ENCODE results near the gene CDC25A. TPM values are rescaled to one million over a fixed set of nuclear protein-coding genes. Genes with fewer than 3 reads are reported as not detected.
A peak's percentile ranks its signal among the peaks of the same experiment; 100 is the strongest.

CDC25A gene
- total RNA-seq, 2 donors from 2014 or later = 5.3 to 23.7 TPM

- Histone ChIP-seq H3K27me3 (no peaks in the 10 kb centered on the region), H3K36me3 (no peaks in the 10 kb centered on the region), H3K9ac (ENCODE audit: low read depth in 2 of 2, low read length in 2 of 2) (peak overlapping the region; percentile 76 to 83), H3K27ac (peak overlapping the region; percentile 47), H3K4me3 (peak overlapping the region; percentile 97), H3K4me1 (no peaks in the 10 kb centered on the region), H3K9me3 (no peaks in the 10 kb centered on the region)
- no peak for TF ChIP-seq CTCF (IDR thresholded peaks at IDR 0.05)
- intact Hi-C loops (cut with DNase I) = no loop called here
- DNase-seq = no peak
These were observed 1.5 kb downstream of the CDC25A start for GRCh38 chr3:48186631-48187300.

GRCh38 chr3:48185129-48185528 lies 3.1 kb downstream of the CDC25A start:
- H3K9ac ChIP-seq (ENCODE audit: low read depth in 2 of 2, low read length in 2 of 2) = peak overlapping the region in 1 of 2 donors; percentile 31
- no peaks in the 10 kb centered on the region for H3K4me1 ChIP-seq
- intact Hi-C loops (cut with DNase I) = no loop called here
- DNase-seq = no peak
- no peaks in the 10 kb centered on the region for H3K36me3 ChIP-seq
- no peak for TF ChIP-seq CTCF (IDR thresholded peaks at IDR 0.05)
- H3K27ac ChIP-seq = peak overlapping the region; percentile 47
- no peak overlapping the region for H3K4me3 ChIP-seq
- no peaks in the 10 kb centered on the region for H3K27me3 ChIP-seq
- H3K9me3 ChIP-seq = no peaks in the 10 kb centered on the region

GRCh38 chr3:48184299-48184698 lies 3.9 kb downstream of the CDC25A start:
- Histone ChIP-seq H3K4me1 (no peaks in the 10 kb centered on the region), H3K27ac (no peak overlapping the region), H3K9me3 (no peaks in the 10 kb centered on the region), H3K9ac (ENCODE audit: low read depth in 2 of 2, low read length in 2 of 2) (no peak overlapping the region), H3K4me3 (no peak overlapping the region), H3K27me3 (no peaks in the 10 kb centered on the region), H3K36me3 (no peaks in the 10 kb centered on the region)
- intact Hi-C loops (cut with DNase I) = no loop called here
- TF ChIP-seq CTCF (IDR thresholded peaks at IDR 0.05) = no peak
- DNase-seq = no peak

GRCh38 chr3:48180531-48181253 lies 7.5 kb downstream of the CDC25A start:
- H3K9ac ChIP-seq (ENCODE audit: low read depth in 2 of 2, low read length in 2 of 2) = no peak overlapping the region
- no peak overlapping the region for H3K4me3 ChIP-seq
- no peak overlapping the region for H3K27ac ChIP-seq
- H3K36me3 ChIP-seq = peaks cover 5% of the 10 kb centered on the region
- intact Hi-C loops (cut with DNase I) = no loop called here
- H3K4me1 ChIP-seq = no peaks in the 10 kb centered on the region
- H3K9me3 ChIP-seq = no peaks in the 10 kb centered on the region
- TF ChIP-seq CTCF (IDR thresholded peaks at IDR 0.05) = no peak
- no peak for DNase-seq
- H3K27me3 ChIP-seq = no peaks in the 10 kb centered on the region

- intact Hi-C loops (cut with DNase I) = no loop called here
- no peak for DNase-seq
- Histone ChIP-seq H3K4me3 (no peak overlapping the region), H3K27ac (no peak overlapping the region), H3K9me3 (no peaks in the 10 kb centered on the region), H3K9ac (ENCODE audit: low read depth in 2 of 2, low read length in 2 of 2) (no peak overlapping the region), H3K4me1 (no peaks in the 10 kb centered on the region), H3K36me3 (peaks cover 5% of the 10 kb centered on the region), H3K27me3 (no peaks in the 10 kb centered on the region)
- TF ChIP-seq CTCF (IDR thresholded peaks at IDR 0.05) = no peak
These were observed 8.2 kb downstream of the CDC25A start for GRCh38 chr3:48180021-48180420.
